HG03025 (cell line): ENCODE results near the gene ZNF699.
"Not testable (repeated sequence)": the region's sequence is repeated elsewhere in the genome, so short reads cannot be mapped to it uniquely, and the experiment has no call there.

Experiments used
- ATAC-seq: cut with Tn5 transposase; IDR thresholded peaks from one replicate; pipeline ENCODE4 v1.9.1; 2021; ENCODE audit warnings: mild to moderate bottlenecking, moderate library complexity; ENCODE audit not compliant: unreplicated experiment, low FRiP score

ZNF699 gene

GRCh38 chr19:9289231-9289884, 20.3 kb downstream of the ZNF699 start:
- ATAC-seq = no peak

- not testable (repeated sequence) for ATAC-seq
Measured at GRCh38 chr19:9283485-9283884, 26.2 kb downstream of the ZNF699 start.

GRCh38 chr19:9251236-9251635, 58.4 kb downstream of the ZNF699 start:
- no peak for ATAC-seq

GRCh38 chr19:9250630-9251029, 59.0 kb downstream of the ZNF699 start, which contains the start of gene OR7E24:
TSS of gene OR7E24 (plus strand) at chr19:9250930. CDS start at chr19:9251044, 114 bp downstream.
- no peak for ATAC-seq
